ENCODE data around the gene CLGN. TPM values are rescaled to one million over a fixed set of nuclear protein-coding genes. Genes with fewer than 3 reads are reported as not detected.

Gene CLGN
- total RNA-seq, 6 experiments from 2014 or later: 0.06 to 0.57 (median 0.24) TPM

GRCh38 chr4:140363051-140363450 is 64.4 kb downstream of the CLGN start:
- no peaks in the 10 kb centered on the region for H3K9me3 Mint-ChIP-seq
- no peaks in the 10 kb centered on the region for H3K36me3 Mint-ChIP-seq (ENCODE audit: low read depth)
- no peak for TF ChIP-seq CTCF (IDR thresholded peaks at IDR 0.05)
- no peak for DNase-seq
- peaks cover 7% of the 10 kb centered on the region for H3K4me1 Mint-ChIP-seq (ENCODE audit: low read depth)
- no peak overlapping the region for H3K4me3 Mint-ChIP-seq
- peaks cover 4% of the 10 kb centered on the region for H3K27me3 Mint-ChIP-seq (ENCODE audit: insufficient read depth)
- H3K27ac Mint-ChIP-seq: no peak overlapping the region

- no peak overlapping the region for H3K4me3 Mint-ChIP-seq
- peaks cover 10% of the 10 kb centered on the region for H3K27me3 Mint-ChIP-seq (ENCODE audit: insufficient read depth)
- no peaks in the 10 kb centered on the region; the same call in 1 of the 2 replicates for H3K4me1 Mint-ChIP-seq (ENCODE audit: low read depth)
- no peak for TF ChIP-seq CTCF (IDR thresholded peaks at IDR 0.05)
- H3K9me3 Mint-ChIP-seq: no peaks in the 10 kb centered on the region
- DNase-seq: no peak
- H3K36me3 Mint-ChIP-seq (ENCODE audit: low read depth): no peaks in the 10 kb centered on the region
- H3K27ac Mint-ChIP-seq: no peak overlapping the region
Observed at GRCh38 chr4:140361099-140361498, 66.3 kb downstream of the CLGN start.

- H3K36me3 Mint-ChIP-seq (ENCODE audit: low read depth): no peaks in the 10 kb centered on the region
- no peak overlapping the region for H3K27ac Mint-ChIP-seq
- no peak overlapping the region for H3K4me3 Mint-ChIP-seq
- peaks cover 9% of the 10 kb centered on the region for H3K27me3 Mint-ChIP-seq (ENCODE audit: insufficient read depth)
- peak; percentile 97 for TF ChIP-seq CTCF (IDR thresholded peaks at IDR 0.05)
- no peaks in the 10 kb centered on the region for H3K9me3 Mint-ChIP-seq
- DNase-seq: peak; percentile 68
- no peaks in the 10 kb centered on the region; the same call in 1 of the 2 replicates for H3K4me1 Mint-ChIP-seq (ENCODE audit: low read depth)
Observed at GRCh38 chr4:140359562-140360427, 67.7 kb downstream of the CLGN start.

GRCh38 chr4:140358281-140358680 is 69.2 kb downstream of the CLGN start:
- no peaks in the 10 kb centered on the region for H3K9me3 Mint-ChIP-seq
- H3K27ac Mint-ChIP-seq: no peak overlapping the region
- H3K27me3 Mint-ChIP-seq (ENCODE audit: insufficient read depth): peaks cover 9% of the 10 kb centered on the region

GRCh38 chr4:140357868-140358267 is 69.6 kb downstream of the CLGN start:
- H3K4me3 Mint-ChIP-seq: no peak overlapping the region
- H3K4me1 Mint-ChIP-seq (ENCODE audit: low read depth): no peaks in the 10 kb centered on the region; the same call in 1 of the 2 replicates
- no peak for TF ChIP-seq CTCF (IDR thresholded peaks at IDR 0.05)
- no peak for DNase-seq
- H3K36me3 Mint-ChIP-seq (ENCODE audit: low read depth): no peaks in the 10 kb centered on the region
- H3K9me3 Mint-ChIP-seq: no peaks in the 10 kb centered on the region
- H3K27me3 Mint-ChIP-seq (ENCODE audit: insufficient read depth): peaks cover 9% of the 10 kb centered on the region
- H3K27ac Mint-ChIP-seq: no peak overlapping the region

More at GRCh38 chr4:140358281-140358680, 69.2 kb downstream of the CLGN start:
- no peak for DNase-seq
- Mint-ChIP-seq H3K4me3 (no peak overlapping the region), H3K36me3 (ENCODE audit: low read depth) (no peaks in the 10 kb centered on the region), H3K4me1 (ENCODE audit: low read depth) (no peaks in the 10 kb centered on the region; the same call in 1 of the 2 replicates)
- TF ChIP-seq CTCF (IDR thresholded peaks at IDR 0.05): no peak

All from HFFc6 (cell line).